ENCODE data around the gene SSBP4. TPM values are rescaled to one million over a fixed set of nuclear protein-coding genes. Genes with fewer than 3 reads are reported as not detected.

Gene SSBP4
- total and polyA plus RNA-seq, 2 of the 8 experiments (the other 6 are each of a cell fraction or from before 2014, with no cell fraction given): 26.4 to 33.7 TPM

GRCh38 chr19:18446811-18447359 lies 27.7 kb downstream of the SSBP4 start:
- Histone ChIP-seq H3K4me1 (replicated peaks in 1 of 4; ENCODE audit: control insufficient read depth in 3 of 4, insufficient read depth in 4 of 4, low read length in 3 of 4) (no peaks in the 10 kb centered on the region; a peak in 3 of 7 replicates), H3K23me2 (ENCODE audit: low read depth, low read length) (peaks cover 6% of the 10 kb centered on the region; the same call in 1 of the 2 replicates), H2BK15ac (ENCODE audit: low read length) (no peak overlapping the region), H4K5ac (ENCODE audit: insufficient read length, low read depth, low read length) (no peak overlapping the region), H3K4ac (replicated peaks; ENCODE audit: insufficient read length, low read depth, low read length) (no peak overlapping the region), H3K27ac (ENCODE audit: low read depth, low read length) (no peak overlapping the region), H3K79me2 (ENCODE audit: control insufficient read depth in 1 of 2, insufficient read depth in 2 of 2, low read length in 2 of 2) (no peaks in the 10 kb centered on the region), H2AK5ac (ENCODE audit: low read depth, low read length) (no peak overlapping the region), H3K56ac (replicated peaks; ENCODE audit: insufficient read length, low read depth, low read length) (no peak overlapping the region), H4K20me1 (replicated peaks in 1 of 2; ENCODE audit: control insufficient read depth in 1 of 2, insufficient read depth in 2 of 2, low read length in 2 of 2) (peaks cover 3 to 7% of the 10 kb centered on the region in 2 experiments), H3K14ac (ENCODE audit: insufficient read length) (no peak overlapping the region), H2BK120ac (replicated peaks; ENCODE audit: low read depth, low read length) (no peak overlapping the region), H3K9ac (replicated peaks in 1 of 4; ENCODE audit: extremely low read depth in 1 of 4, low read depth in 3 of 4, low read length in 3 of 4) (no peak overlapping the region), H2AFZ (ENCODE audit: low read length) (no peak overlapping the region), H3K4me2 (ENCODE audit: insufficient read depth in 1 of 2, low read depth in 2 of 2, low read length in 2 of 2) (no peak overlapping the region), H2BK20ac (ENCODE audit: low read length) (no peak overlapping the region), H3K79me1 (ENCODE audit: low read depth, low read length) (no peaks in the 10 kb centered on the region), H2BK5ac (ENCODE audit: low read depth, low read length) (no peak overlapping the region; the same call in 1 of the 2 replicates), H3K27me3 (replicated peaks in 1 of 4; ENCODE audit: control insufficient read depth in 3 of 4, extremely low read depth in 1 of 4, insufficient read depth in 3 of 4, low read length in 3 of 4) (no peaks in the 10 kb centered on the region), H4K8ac (ENCODE audit: extremely low read depth, insufficient read depth, low read length) (no peak overlapping the region; the same call in 1 of the 2 replicates), H3K23ac (ENCODE audit: insufficient read length) (no peak overlapping the region), H2BK12ac (ENCODE audit: low read depth, low read length) (no peak overlapping the region), H3K4me3 (ENCODE audit: extremely low read depth in 1 of 4, insufficient read depth in 2 of 4, low read depth in 3 of 4, low read length in 4 of 4) (no peak overlapping the region), H3K36me3 (ENCODE audit: control insufficient read depth in 2 of 4, insufficient read depth in 4 of 4, low read length in 3 of 4) (peaks cover 0 to 18% (median 4%) of the 10 kb centered on the region in 4 experiments; a peak in 3 of 8 replicates), H3K18ac (ENCODE audit: extremely low read depth, low read length) (no peak overlapping the region), H4K91ac (replicated peaks; ENCODE audit: insufficient read length, low read length) (no peak overlapping the region), H3K9me3 (ENCODE audit: insufficient read depth in 2 of 2, low read depth in 1 of 2, low read length in 1 of 2) (no peaks in the 10 kb centered on the region)
- CTCF ChIA-PET (ENCODE audit: partially characterized antibody): interaction anchor here (0.6 to 13.5 kb wide), 7 partner anchors 8 to 1402 kb away, joined by 3 to 143 read pairs (median 4); no protein-coding TSS in a partner anchor
- POLR2A ChIA-PET (ENCODE audit: partially characterized antibody): interaction anchor here (1.0 to 1.5 kb wide), 2 partner anchors 10 kb away, joined by 3 to 4 read pairs; no protein-coding TSS in a partner anchor
- WGBS, 2 experiments (ENCODE audit: extremely low coverage in 1 of 2, insufficient coverage in 1 of 2, insufficient read length in 1 of 2, insufficient replicate concordance in 2 of 2, low coverage in 1 of 2, low lambda C conversion rate in 2 of 2, missing lambda C conversion rate in 1 of 2): 79% methylated on average over 12 of the region's 12 CpGs; no CpG with 5 or more reads in 1 of the 2 experiments
- no peak for FAIRE-seq
- no peak for DNase-seq (ENCODE audit: low read depth in 1 of 2, low spot score in 2 of 2)
- no peak for TF ChIP-seq BRCA1 (IDR thresholded peaks at IDR 0.05; ENCODE audit: low read depth, low read length)
- no peak for TF ChIP-seq SUZ12 (IDR thresholded peaks at IDR 0.05; ENCODE audit: low read length)
- TF ChIP-seq CEBPB (IDR thresholded peaks at IDR 0.05; ENCODE audit: low read depth, low read length): no peak
- TF ChIP-seq MAFK (IDR thresholded peaks at IDR 0.05; ENCODE audit: low read depth, low read length): no peak
- TF ChIP-seq HDAC6 (IDR thresholded peaks at IDR 0.05; ENCODE audit: low read depth, low read length): no peak
- TF ChIP-seq POLR2AphosphoS5 (IDR thresholded peaks at IDR 0.05; ENCODE audit: low read depth, low read length): no peak
- TF ChIP-seq PHF8 (conservative IDR thresholded peaks at IDR 0.05; ENCODE audit: low read depth, low read length): no peak
- TF ChIP-seq YY1 (IDR thresholded peaks at IDR 0.05; ENCODE audit: low read depth, low read length): no peak
- no peak for TF ChIP-seq SRF (IDR thresholded peaks at IDR 0.05; ENCODE audit: low read depth, low read length)
- no peak for TF ChIP-seq JUND (IDR thresholded peaks at IDR 0.05; ENCODE audit: low read length)
- TF ChIP-seq RAD21 (IDR thresholded peaks at IDR 0.05 in 1 of 2, conservative IDR thresholded peaks at IDR 0.05 in 1 of 2; ENCODE audit: low read depth in 2 of 2, low read length in 2 of 2): no peak
- no peak for TF ChIP-seq KDM4A (IDR thresholded peaks at IDR 0.05; ENCODE audit: low read depth, low read length, severe bottlenecking)
- TF ChIP-seq SIX5 (IDR thresholded peaks at IDR 0.05; ENCODE audit: low read depth, low read length): no peak
- no peak for TF ChIP-seq EP300 (IDR thresholded peaks at IDR 0.05; ENCODE audit: borderline replicate concordance in 1 of 2, low read depth in 2 of 2, low read length in 2 of 2)

Data from H1 (cell line).